ENCODE measurements around the gene PARD3. TPM values are rescaled to one million over a fixed set of nuclear protein-coding genes. Genes with fewer than 3 reads are reported as not detected.

PARD3 gene
- total RNA-seq, 1 experiment from 2014 or later = 51.8 TPM

DNA sequence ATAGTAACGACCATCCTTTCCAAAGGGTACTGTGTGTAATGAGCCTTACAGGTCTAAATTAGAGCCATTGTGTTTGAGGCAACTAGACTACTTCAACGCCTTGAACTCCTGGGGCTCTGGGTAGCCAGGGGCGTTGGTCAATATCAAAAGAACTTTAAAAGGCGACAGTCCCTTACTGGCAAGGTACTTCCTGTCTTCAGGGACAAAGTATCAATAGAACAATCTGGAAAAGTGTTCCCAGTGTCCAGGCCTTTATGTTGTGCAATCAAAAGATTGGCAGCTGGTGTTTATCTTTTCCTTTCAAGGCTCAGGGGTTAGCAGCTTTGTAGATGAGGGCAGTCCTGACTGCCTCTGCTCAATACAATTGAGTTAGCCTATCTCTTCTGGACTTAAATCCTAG lies 284.3 kb downstream of the PARD3 start:
- no peak for ATAC-seq
- TF ChIP-seq SP1 (CRISPR knock-in tag; conservative IDR thresholded peaks at IDR 0.05) (no peak), NFE2L1 (CRISPR knock-in tag; IDR thresholded peaks at IDR 0.05) (no peak), NFATC4 (CRISPR knock-in tag; IDR thresholded peaks at IDR 0.05) (no peak), JAZF1 (CRISPR knock-in tag; IDR thresholded peaks at IDR 0.05) (no peak), ESRRA (CRISPR knock-in tag; IDR thresholded peaks at IDR 0.05; ENCODE audit: borderline replicate concordance) (no peak), FOXP1 (CRISPR knock-in tag; IDR thresholded peaks at IDR 0.05; ENCODE audit: borderline replicate concordance) (no peak), HMGA2 (CRISPR knock-in tag; IDR thresholded peaks at IDR 0.05) (no peak), MYBL2 (CRISPR knock-in tag; IDR thresholded peaks at IDR 0.05) (no peak)
- TF ChIP-seq, protein P1, sequence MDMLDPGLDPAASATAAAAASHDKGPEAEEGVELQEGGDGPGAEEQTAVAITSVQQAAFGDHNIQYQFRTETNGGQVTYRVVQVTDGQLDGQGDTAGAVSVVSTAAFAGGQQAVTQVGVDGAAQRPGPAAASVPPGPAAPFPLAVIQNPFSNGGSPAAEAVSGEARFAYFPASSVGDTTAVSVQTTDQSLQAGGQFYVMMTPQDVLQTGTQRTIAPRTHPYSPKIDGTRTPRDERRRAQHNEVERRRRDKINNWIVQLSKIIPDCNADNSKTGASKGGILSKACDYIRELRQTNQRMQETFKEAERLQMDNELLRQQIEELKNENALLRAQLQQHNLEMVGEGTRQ (CRISPR knock-in tag; IDR thresholded peaks at IDR 0.05) = no peak
- TF ChIP-seq, protein P2, sequence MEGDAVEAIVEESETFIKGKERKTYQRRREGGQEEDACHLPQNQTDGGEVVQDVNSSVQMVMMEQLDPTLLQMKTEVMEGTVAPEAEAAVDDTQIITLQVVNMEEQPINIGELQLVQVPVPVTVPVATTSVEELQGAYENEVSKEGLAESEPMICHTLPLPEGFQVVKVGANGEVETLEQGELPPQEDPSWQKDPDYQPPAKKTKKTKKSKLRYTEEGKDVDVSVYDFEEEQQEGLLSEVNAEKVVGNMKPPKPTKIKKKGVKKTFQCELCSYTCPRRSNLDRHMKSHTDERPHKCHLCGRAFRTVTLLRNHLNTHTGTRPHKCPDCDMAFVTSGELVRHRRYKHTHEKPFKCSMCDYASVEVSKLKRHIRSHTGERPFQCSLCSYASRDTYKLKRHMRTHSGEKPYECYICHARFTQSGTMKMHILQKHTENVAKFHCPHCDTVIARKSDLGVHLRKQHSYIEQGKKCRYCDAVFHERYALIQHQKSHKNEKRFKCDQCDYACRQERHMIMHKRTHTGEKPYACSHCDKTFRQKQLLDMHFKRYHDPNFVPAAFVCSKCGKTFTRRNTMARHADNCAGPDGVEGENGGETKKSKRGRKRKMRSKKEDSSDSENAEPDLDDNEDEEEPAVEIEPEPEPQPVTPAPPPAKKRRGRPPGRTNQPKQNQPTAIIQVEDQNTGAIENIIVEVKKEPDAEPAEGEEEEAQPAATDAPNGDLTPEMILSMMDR (IDR thresholded peaks at IDR 0.05) = no peak
- TF ChIP-seq, protein P3, sequence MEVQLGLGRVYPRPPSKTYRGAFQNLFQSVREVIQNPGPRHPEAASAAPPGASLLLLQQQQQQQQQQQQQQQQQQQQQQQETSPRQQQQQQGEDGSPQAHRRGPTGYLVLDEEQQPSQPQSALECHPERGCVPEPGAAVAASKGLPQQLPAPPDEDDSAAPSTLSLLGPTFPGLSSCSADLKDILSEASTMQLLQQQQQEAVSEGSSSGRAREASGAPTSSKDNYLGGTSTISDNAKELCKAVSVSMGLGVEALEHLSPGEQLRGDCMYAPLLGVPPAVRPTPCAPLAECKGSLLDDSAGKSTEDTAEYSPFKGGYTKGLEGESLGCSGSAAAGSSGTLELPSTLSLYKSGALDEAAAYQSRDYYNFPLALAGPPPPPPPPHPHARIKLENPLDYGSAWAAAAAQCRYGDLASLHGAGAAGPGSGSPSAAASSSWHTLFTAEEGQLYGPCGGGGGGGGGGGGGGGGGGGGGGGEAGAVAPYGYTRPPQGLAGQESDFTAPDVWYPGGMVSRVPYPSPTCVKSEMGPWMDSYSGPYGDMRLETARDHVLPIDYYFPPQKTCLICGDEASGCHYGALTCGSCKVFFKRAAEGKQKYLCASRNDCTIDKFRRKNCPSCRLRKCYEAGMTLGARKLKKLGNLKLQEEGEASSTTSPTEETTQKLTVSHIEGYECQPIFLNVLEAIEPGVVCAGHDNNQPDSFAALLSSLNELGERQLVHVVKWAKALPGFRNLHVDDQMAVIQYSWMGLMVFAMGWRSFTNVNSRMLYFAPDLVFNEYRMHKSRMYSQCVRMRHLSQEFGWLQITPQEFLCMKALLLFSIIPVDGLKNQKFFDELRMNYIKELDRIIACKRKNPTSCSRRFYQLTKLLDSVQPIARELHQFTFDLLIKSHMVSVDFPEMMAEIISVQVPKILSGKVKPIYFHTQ (CRISPR knock-in tag; IDR thresholded peaks at IDR 0.05) = no peak
- Mint-ChIP-seq H3K27ac (no peak overlapping the region; the same call in 1 of the 2 replicates), H3K27me3 (ENCODE audit: low read depth) (no peaks in the 10 kb centered on the region), H3K4me3 (no peak overlapping the region), H3K9me3 (no peaks in the 10 kb centered on the region; the same call in 1 of the 2 replicates), H3K36me3 (no peaks in the 10 kb centered on the region), H3K4me1 (peaks cover 48% of the 10 kb centered on the region)
- CTCF ChIA-PET = no interaction called here
- DNase-seq (ENCODE audit: low spot score) = no peak
- POLR2A ChIA-PET = no interaction called here

DNA sequence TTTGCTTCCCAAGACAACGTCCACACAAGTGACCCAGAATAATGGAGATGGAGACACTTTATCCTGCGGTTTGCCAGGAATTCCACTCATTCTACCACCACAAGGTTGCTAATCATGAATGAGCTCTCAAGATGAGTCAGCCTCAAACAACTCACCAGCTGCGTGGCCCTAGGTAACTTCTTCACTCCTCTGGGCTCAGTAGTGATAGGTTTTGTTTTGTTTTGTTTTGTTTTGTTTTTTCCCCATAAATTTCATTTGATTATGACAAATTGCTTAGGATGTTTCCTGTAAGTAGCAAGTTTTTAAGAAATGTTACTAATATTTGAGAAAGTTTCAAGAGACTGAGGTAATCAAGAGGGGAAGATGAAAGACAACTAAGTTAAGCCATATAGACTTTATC lies 286.8 kb downstream of the PARD3 start:
- ChIA-PET CTCF (interaction anchor here (0.6 to 1.2 kb wide), 3 partner anchors 35 to 110 kb away, joined by 3 to 9 read pairs (median 3); no protein-coding TSS in a partner anchor), POLR2A (interaction anchor here (0.7 kb wide), 1 partner anchor 295 kb away, joined by 6 read pairs; no protein-coding TSS in a partner anchor)
- Mint-ChIP-seq H3K9me3 (no peaks in the 10 kb centered on the region; the same call in 1 of the 2 replicates), H3K27me3 (ENCODE audit: low read depth) (no peaks in the 10 kb centered on the region), H3K27ac (peak overlapping the region; percentile 90), H3K36me3 (no peaks in the 10 kb centered on the region), H3K4me3 (peak overlapping the region; percentile 28; the same call in 1 of the 2 replicates), H3K4me1 (peaks cover 48% of the 10 kb centered on the region)
- TF ChIP-seq NR2C2 (CRISPR knock-in tag; IDR thresholded peaks at IDR 0.05) (no peak), MYBL2 (CRISPR knock-in tag; IDR thresholded peaks at IDR 0.05) (no peak), ZNF416 (CRISPR knock-in tag; IDR thresholded peaks at IDR 0.05) (no peak), ATF1 (CRISPR knock-in tag; IDR thresholded peaks at IDR 0.05) (no peak), SMAD4 (CRISPR knock-in tag; IDR thresholded peaks at IDR 0.05) (no peak), ESRRA (CRISPR knock-in tag; IDR thresholded peaks at IDR 0.05; ENCODE audit: borderline replicate concordance) (no peak), ZNF219 (CRISPR knock-in tag; IDR thresholded peaks at IDR 0.05; ENCODE audit: borderline replicate concordance) (no peak), ZNF263 (CRISPR knock-in tag; IDR thresholded peaks at IDR 0.05; ENCODE audit: low read depth) (no peak), MXD4 (CRISPR knock-in tag; IDR thresholded peaks at IDR 0.05; ENCODE audit: borderline replicate concordance) (no peak), KAT7 (CRISPR knock-in tag; IDR thresholded peaks at IDR 0.05; ENCODE audit: borderline replicate concordance) (no peak), FOXK1 (CRISPR knock-in tag; IDR thresholded peaks at IDR 0.05) (no peak), CREM (CRISPR knock-in tag; IDR thresholded peaks at IDR 0.05) (no peak)
- TF ChIP-seq, protein P4, sequence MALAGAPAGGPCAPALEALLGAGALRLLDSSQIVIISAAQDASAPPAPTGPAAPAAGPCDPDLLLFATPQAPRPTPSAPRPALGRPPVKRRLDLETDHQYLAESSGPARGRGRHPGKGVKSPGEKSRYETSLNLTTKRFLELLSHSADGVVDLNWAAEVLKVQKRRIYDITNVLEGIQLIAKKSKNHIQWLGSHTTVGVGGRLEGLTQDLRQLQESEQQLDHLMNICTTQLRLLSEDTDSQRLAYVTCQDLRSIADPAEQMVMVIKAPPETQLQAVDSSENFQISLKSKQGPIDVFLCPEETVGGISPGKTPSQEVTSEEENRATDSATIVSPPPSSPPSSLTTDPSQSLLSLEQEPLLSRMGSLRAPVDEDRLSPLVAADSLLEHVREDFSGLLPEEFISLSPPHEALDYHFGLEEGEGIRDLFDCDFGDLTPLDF (CRISPR knock-in tag; IDR thresholded peaks at IDR 0.05) = no peak
- TF ChIP-seq, protein P5, sequence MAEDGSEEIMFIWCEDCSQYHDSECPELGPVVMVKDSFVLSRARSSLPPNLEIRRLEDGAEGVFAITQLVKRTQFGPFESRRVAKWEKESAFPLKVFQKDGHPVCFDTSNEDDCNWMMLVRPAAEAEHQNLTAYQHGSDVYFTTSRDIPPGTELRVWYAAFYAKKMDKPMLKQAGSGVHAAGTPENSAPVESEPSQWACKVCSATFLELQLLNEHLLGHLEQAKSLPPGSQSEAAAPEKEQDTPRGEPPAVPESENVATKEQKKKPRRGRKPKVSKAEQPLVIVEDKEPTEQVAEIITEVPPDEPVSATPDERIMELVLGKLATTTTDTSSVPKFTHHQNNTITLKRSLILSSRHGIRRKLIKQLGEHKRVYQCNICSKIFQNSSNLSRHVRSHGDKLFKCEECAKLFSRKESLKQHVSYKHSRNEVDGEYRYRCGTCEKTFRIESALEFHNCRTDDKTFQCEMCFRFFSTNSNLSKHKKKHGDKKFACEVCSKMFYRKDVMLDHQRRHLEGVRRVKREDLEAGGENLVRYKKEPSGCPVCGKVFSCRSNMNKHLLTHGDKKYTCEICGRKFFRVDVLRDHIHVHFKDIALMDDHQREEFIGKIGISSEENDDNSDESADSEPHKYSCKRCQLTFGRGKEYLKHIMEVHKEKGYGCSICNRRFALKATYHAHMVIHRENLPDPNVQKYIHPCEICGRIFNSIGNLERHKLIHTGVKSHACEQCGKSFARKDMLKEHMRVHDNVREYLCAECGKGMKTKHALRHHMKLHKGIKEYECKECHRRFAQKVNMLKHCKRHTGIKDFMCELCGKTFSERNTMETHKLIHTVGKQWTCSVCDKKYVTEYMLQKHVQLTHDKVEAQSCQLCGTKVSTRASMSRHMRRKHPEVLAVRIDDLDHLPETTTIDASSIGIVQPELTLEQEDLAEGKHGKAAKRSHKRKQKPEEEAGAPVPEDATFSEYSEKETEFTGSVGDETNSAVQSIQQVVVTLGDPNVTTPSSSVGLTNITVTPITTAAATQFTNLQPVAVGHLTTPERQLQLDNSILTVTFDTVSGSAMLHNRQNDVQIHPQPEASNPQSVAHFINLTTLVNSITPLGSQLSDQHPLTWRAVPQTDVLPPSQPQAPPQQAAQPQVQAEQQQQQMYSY (CRISPR knock-in tag; IDR thresholded peaks at IDR 0.05) = no peak
- DNase-seq (ENCODE audit: low spot score) (peak; percentile 27), ATAC-seq (peak; percentile 85)
